Activated naive CD8-positive, alpha-beta T cell treated with anti-CD3 and anti-CD28 coated beads for 36 hours (primary cell): ENCODE measurements around the gene AGBL1. TPM values are rescaled to one million over a fixed set of nuclear protein-coding genes. Genes with fewer than 3 reads are reported as not detected.

Source experiments
- DNase-seq: peaks from one replicate; pipeline ENCODE4 v3.0.0; 2021
- H3K27ac Mint-ChIP-seq: one replicate; pipeline ENCODE4 v1.8.0; 2022; ENCODE audit warnings: mild to moderate bottlenecking, moderate library complexity, mixed read lengths
- H3K27me3 Mint-ChIP-seq: one replicate; pipeline ENCODE4 v1.8.0; 2022; ENCODE audit warnings: mild to moderate bottlenecking, mixed read lengths
- H3K36me3 Mint-ChIP-seq: one replicate; pipeline ENCODE4 v1.8.0; 2021; ENCODE audit warnings: mild to moderate bottlenecking, mixed read lengths
- H3K4me1 Mint-ChIP-seq: one replicate; pipeline ENCODE4 v1.8.0; 2021; ENCODE audit warnings: mixed read lengths
- H3K4me3 Mint-ChIP-seq: one replicate; pipeline ENCODE4 v1.8.0; 2022; ENCODE audit warnings: mild to moderate bottlenecking, moderate library complexity, mixed read lengths
- H3K9me3 Mint-ChIP-seq: one replicate; pipeline ENCODE4 v1.8.0; 2022; ENCODE audit warnings: mixed read lengths
- total RNA-seq, 2 experiments: library from RNA; stranded (reverse); gene quantifications; one replicate each; pipeline ENCODE4 v1.2.3, GENCODE V29; 2021

The AGBL1 gene
- total RNA-seq, 2 experiments from 2014 or later, result not detected

GRCh38 chr15:86064326-86064725, 15.3 kb upstream of the AGBL1 start:
- DNase-seq, result no peak
- peaks cover 8% of the 10 kb centered on the region for H3K9me3 Mint-ChIP-seq
- H3K27ac Mint-ChIP-seq, result no peak overlapping the region
- H3K27me3 Mint-ChIP-seq, result peaks cover 9% of the 10 kb centered on the region
- H3K4me1 Mint-ChIP-seq, result no peaks in the 10 kb centered on the region
- no peak overlapping the region for H3K4me3 Mint-ChIP-seq
- H3K36me3 Mint-ChIP-seq, result no peaks in the 10 kb centered on the region

- no peak for DNase-seq
- Mint-ChIP-seq H3K27ac (no peak overlapping the region), H3K4me1 (no peaks in the 10 kb centered on the region), H3K4me3 (no peak overlapping the region), H3K27me3 (peaks cover 10% of the 10 kb centered on the region), H3K36me3 (no peaks in the 10 kb centered on the region), H3K9me3 (peaks cover 8% of the 10 kb centered on the region)
Measured at GRCh38 chr15:86066174-86066834, 13.4 kb upstream of the AGBL1 start.

GRCh38 chr15:86073281-86073680, 6.4 kb upstream of the AGBL1 start:
- H3K4me3 Mint-ChIP-seq, result no peak overlapping the region
- peaks cover 8% of the 10 kb centered on the region for H3K27me3 Mint-ChIP-seq
- no peaks in the 10 kb centered on the region for H3K4me1 Mint-ChIP-seq
- no peaks in the 10 kb centered on the region for H3K36me3 Mint-ChIP-seq
- DNase-seq, result no peak
- H3K27ac Mint-ChIP-seq, result no peak overlapping the region
- H3K9me3 Mint-ChIP-seq, result no peaks in the 10 kb centered on the region

- Mint-ChIP-seq H3K4me1 (no peaks in the 10 kb centered on the region), H3K4me3 (no peak overlapping the region), H3K27me3 (peaks cover 5% of the 10 kb centered on the region), H3K9me3 (no peaks in the 10 kb centered on the region), H3K36me3 (no peaks in the 10 kb centered on the region), H3K27ac (no peak overlapping the region)
- no peak for DNase-seq
Measured at GRCh38 chr15:86076468-86076867, 3.2 kb upstream of the AGBL1 start.

GRCh38 chr15:86077070-86077469, 2.6 kb upstream of the AGBL1 start:
- Mint-ChIP-seq H3K36me3 (no peaks in the 10 kb centered on the region), H3K27me3 (peaks cover 5% of the 10 kb centered on the region), H3K9me3 (no peaks in the 10 kb centered on the region), H3K4me3 (no peak overlapping the region), H3K4me1 (no peaks in the 10 kb centered on the region), H3K27ac (no peak overlapping the region)
- no peak for DNase-seq

- Mint-ChIP-seq H3K27me3 (peaks cover 17% of the 10 kb centered on the region), H3K27ac (no peak overlapping the region)
Measured at GRCh38 chr15:86080302-86080701, 631 bp downstream of the AGBL1 start.

GRCh38 chr15:86082619-86083380, 3.1 kb downstream of the AGBL1 start:
- Mint-ChIP-seq H3K27ac (no peak overlapping the region), H3K4me3 (no peak overlapping the region), H3K4me1 (peaks cover 17% of the 10 kb centered on the region), H3K27me3 (peaks cover 12% of the 10 kb centered on the region), H3K9me3 (no peaks in the 10 kb centered on the region), H3K36me3 (no peaks in the 10 kb centered on the region)
- DNase-seq, result peak; percentile 6

More at GRCh38 chr15:86080302-86080701, 631 bp downstream of the AGBL1 start:
- no peak overlapping the region for H3K4me3 Mint-ChIP-seq
- peaks cover 17% of the 10 kb centered on the region for H3K4me1 Mint-ChIP-seq
- H3K36me3 Mint-ChIP-seq, result no peaks in the 10 kb centered on the region
- DNase-seq, result no peak
- H3K9me3 Mint-ChIP-seq, result no peaks in the 10 kb centered on the region

- Mint-ChIP-seq H3K9me3 (no peaks in the 10 kb centered on the region), H3K4me3 (no peak overlapping the region), H3K27ac (no peak overlapping the region), H3K36me3 (no peaks in the 10 kb centered on the region), H3K27me3 (peaks cover 12% of the 10 kb centered on the region), H3K4me1 (peaks cover 10% of the 10 kb centered on the region)
- no peak for DNase-seq
Measured at GRCh38 chr15:86087808-86088207, 8.1 kb downstream of the AGBL1 start.

GRCh38 chr15:86089422-86089821, 9.8 kb downstream of the AGBL1 start:
- H3K9me3 Mint-ChIP-seq, result no peaks in the 10 kb centered on the region
- no peak for DNase-seq
- no peaks in the 10 kb centered on the region for H3K4me1 Mint-ChIP-seq
- H3K27me3 Mint-ChIP-seq, result peaks cover 3% of the 10 kb centered on the region
- no peaks in the 10 kb centered on the region for H3K36me3 Mint-ChIP-seq
- no peak overlapping the region for H3K27ac Mint-ChIP-seq
- H3K4me3 Mint-ChIP-seq, result no peak overlapping the region

GRCh38 chr15:86101818-86102217, 22.1 kb downstream of the AGBL1 start:
- H3K27me3 Mint-ChIP-seq, result peaks cover 14% of the 10 kb centered on the region
- no peak for DNase-seq
- no peak overlapping the region for H3K27ac Mint-ChIP-seq
- no peak overlapping the region for H3K4me3 Mint-ChIP-seq
- peaks cover 11% of the 10 kb centered on the region for H3K9me3 Mint-ChIP-seq
- H3K4me1 Mint-ChIP-seq, result no peaks in the 10 kb centered on the region
- no peaks in the 10 kb centered on the region for H3K36me3 Mint-ChIP-seq

GRCh38 chr15:86103825-86104224, 24.2 kb downstream of the AGBL1 start:
- Mint-ChIP-seq H3K4me3 (no peak overlapping the region), H3K4me1 (no peaks in the 10 kb centered on the region), H3K27ac (no peak overlapping the region), H3K27me3 (peaks cover 14% of the 10 kb centered on the region), H3K9me3 (peaks cover 11% of the 10 kb centered on the region), H3K36me3 (no peaks in the 10 kb centered on the region)
- DNase-seq, result no peak

- H3K4me1 Mint-ChIP-seq, result no peaks in the 10 kb centered on the region
- peaks cover 4% of the 10 kb centered on the region for H3K27me3 Mint-ChIP-seq
- no peak overlapping the region for H3K27ac Mint-ChIP-seq
- no peaks in the 10 kb centered on the region for H3K36me3 Mint-ChIP-seq
- no peak for DNase-seq
- peaks cover 9% of the 10 kb centered on the region for H3K9me3 Mint-ChIP-seq
- H3K4me3 Mint-ChIP-seq, result no peak overlapping the region
Measured at GRCh38 chr15:86106306-86106705, 26.6 kb downstream of the AGBL1 start.

GRCh38 chr15:86115145-86115801, 35.6 kb downstream of the AGBL1 start:
- no peak for DNase-seq
- H3K27me3 Mint-ChIP-seq, result peaks cover 11% of the 10 kb centered on the region
- H3K4me1 Mint-ChIP-seq, result no peaks in the 10 kb centered on the region
- no peak overlapping the region for H3K27ac Mint-ChIP-seq
- H3K4me3 Mint-ChIP-seq, result no peak overlapping the region
- H3K9me3 Mint-ChIP-seq, result no peaks in the 10 kb centered on the region
- H3K36me3 Mint-ChIP-seq, result no peaks in the 10 kb centered on the region

- no peaks in the 10 kb centered on the region for H3K36me3 Mint-ChIP-seq
- peaks cover 14% of the 10 kb centered on the region for H3K27me3 Mint-ChIP-seq
- H3K4me3 Mint-ChIP-seq, result no peak overlapping the region
- H3K9me3 Mint-ChIP-seq, result no peaks in the 10 kb centered on the region
- no peak for DNase-seq
- no peaks in the 10 kb centered on the region for H3K4me1 Mint-ChIP-seq
- no peak overlapping the region for H3K27ac Mint-ChIP-seq
Measured at GRCh38 chr15:86121568-86122225, 42.0 kb downstream of the AGBL1 start.
